GM21529 (cell line): ENCODE measurements around the gene GALNT18.

Experiments
- ATAC-seq: cut with Tn5 transposase; IDR thresholded peaks from one replicate; pipeline ENCODE4 v1.9.1; 2021; ENCODE audit not compliant: unreplicated experiment

The GALNT18 gene

DNA sequence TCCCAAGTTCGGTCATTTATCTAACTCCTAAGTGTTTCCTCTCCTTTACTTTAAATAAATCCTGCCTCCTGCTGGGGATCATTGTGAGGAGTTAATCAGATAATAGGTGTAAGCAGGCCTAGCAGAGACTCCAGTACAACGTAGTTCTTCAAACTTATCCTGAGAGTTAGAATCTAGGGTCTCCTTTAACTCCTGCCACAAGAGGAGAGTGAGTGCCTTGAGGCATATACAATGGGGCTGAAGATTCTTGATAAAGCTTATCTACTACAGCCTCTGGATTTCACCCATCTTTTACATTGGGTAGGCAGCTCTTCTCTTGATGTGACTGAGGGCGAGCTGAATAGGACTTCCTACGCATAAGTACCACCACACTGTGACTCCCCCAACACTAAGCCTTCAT, 3.1 kb upstream of the GALNT18 start:
- no peak for ATAC-seq

DNA sequence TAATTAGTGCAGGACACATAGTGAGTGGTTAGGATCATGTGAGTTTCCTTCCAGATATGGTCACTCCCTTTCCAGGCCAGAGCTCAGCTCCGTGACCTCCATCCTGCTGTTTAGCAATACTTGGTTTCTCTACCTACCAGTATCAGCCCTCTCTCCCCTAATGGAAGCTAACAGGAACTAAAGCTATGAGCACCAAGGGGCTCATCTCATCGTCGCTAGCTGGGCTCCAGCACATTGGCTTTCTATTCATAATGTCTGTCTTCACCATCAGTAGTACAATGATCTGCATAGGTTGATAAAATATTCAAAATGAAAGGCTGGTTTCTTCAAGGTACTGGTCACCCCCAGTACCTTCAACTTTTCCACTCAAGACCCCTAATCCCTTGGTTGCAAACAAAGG, 2.4 kb upstream of the GALNT18 start:
- no peak for ATAC-seq

DNA sequence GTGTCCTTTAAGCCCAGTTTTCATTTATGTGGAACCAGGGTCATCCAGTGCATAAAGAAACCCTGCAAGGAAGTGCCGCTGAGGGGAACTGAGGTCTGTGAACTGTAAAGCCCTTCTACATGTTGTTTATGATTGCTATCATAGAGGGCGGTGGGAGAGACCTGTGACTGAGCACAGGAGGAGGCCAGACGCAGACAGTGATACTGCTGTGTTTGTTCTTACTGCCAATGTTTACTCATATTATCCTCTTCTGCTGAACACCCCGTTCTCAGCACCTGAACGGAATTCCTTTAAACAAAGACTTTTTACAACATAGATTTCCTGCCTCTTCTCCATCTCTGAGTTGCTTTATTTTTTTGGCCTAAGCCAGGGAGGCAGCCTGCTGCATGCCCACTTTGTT, 967 bp upstream of the GALNT18 start:
- no peak for ATAC-seq

DNA sequence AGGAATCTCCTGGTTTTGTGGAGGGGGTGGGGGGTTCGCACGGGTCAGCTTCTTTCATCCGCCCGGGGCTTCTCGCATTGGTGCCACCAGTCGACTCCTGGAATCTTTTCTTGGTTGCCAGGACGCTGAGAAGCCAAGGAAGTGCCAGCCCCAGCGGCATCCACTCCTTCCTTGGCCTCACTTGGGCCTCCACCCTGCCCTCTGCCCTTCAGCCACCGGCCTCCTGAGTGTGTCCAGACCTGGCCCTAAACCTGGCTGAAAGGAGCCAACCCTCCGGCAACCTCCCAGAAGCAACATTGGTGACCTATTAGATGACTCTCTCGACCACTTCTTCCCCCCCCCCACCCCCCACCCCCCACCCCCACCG, 518 bp upstream of the GALNT18 start:
- ATAC-seq: no peak

DNA sequence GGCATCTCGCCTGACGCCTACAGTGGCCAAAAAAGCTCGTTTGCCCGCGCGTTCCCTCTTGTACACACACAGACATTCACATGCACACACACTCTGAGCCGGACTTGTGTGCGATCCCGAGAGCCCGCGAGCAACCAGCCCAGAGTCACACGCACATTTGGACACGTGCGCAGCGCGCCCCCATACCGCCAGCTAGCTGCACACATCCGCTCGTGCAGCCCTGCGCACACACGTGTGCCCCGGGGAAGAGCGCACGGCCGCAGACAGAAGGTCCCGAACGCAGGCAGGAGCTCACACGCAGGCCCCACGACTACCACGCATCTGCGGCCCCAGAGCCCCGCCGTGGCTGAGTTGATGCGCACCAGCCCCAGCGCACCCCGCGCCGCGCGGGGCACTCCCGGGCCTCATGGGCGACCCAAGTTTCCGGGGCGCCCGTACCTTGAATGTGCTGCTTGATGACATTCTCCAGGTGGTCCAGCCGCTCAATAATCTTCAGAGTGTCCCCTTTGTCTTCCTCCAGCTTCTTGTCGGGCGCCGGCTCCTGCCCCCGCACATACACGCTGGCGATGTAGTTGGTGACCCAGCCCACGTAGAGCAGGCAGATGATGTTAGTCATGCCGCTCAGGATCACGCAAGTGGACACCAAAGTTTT, 758 bp downstream of the GALNT18 start:
- ATAC-seq: peak; percentile 26

DNA sequence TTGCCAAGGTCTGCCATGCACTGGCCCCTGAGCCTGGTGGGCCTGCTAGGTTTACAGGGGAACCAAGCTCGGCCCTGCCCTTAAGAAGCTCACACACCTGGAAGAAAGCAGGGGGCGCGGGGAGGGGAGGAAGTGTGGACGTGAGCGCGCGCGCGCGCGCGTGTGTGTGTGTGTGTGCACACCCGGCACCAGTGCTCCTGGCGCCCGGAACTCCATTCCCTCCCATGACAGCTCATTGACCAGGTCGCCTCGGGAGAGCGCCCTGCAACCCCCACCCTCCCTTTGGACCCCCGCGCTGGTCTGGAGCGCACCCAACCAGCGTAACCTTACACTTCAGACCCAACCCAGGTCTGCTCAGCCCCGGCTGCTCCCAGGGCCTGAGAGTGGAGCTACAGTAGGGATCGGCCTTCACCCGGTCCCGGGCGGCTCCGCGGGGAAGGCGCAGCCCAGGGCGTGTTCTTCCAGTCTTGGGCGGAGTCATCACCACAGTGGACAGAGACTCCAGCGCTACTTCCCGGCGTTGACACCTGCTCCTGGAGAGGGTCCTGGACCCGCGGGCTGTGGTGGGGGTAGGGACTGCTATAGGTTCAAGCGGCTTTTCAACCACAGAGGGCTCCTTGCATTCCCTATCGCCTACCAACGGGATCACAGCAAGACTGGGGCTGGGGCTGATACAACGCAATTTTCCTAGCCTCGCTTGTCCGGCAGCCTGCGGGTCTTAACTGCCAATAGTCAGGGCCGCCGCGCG, 1.5 kb downstream of the GALNT18 start:
- no peak for ATAC-seq

DNA sequence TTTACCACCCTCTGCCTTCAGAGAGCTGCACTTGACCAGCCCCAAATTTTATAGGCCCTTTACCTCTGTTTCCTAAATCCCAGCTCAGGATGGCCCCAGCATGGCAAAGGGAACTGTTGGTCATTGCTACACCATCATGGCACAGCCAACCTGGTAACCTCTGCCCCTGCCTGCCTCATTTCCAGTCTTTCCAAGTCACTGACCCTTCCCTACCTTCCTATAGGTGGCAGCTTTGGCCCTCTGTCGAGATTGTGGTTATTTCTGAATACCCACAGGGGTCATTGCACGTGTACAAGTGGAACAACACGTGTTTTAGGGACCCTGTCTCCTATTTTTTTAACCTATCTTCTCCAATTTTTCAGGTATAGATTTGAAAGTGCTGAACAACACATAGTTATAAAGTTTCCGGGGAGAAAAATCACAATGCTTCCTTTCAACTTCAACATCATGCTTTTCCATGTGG, 2.8 kb downstream of the GALNT18 start:
- ATAC-seq: no peak

DNA sequence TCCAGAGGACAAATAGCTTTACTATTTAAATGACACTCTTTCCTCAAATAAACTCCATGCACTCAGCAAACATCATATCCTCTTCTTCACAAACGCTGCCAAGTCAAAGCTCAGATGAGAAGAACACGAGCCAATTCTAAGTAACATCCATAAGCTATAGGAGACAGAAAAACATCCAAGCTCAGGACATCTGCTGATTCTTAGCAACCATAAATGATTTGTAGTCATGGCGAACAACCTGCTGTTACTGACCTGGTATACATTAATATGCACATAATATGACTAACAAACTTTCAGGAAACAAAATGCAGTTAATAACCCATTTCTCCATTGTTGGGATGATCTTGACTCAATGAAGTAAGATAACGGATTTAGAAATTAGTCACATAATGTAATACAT, 6.7 kb downstream of the GALNT18 start:
- ATAC-seq: no peak

DNA sequence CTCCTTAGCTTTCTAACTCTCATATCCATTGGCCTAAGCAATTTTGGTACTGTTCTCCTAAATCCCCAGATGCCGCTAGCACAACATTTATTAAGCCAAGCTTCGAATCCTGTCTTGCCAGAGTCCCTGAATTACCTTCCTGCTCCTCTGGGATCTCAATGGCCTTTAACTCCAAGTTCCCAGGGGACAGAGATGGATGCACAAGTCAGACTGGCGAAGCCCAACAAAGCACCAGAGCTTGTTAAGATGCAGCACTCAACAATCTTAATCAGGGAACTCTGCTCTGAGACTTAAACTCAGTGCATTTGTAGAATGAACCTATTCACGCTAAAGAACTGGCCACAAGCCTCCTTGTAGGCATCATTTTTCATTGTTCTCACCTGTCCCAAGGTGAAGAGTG, 9.4 kb downstream of the GALNT18 start:
- no peak for ATAC-seq

DNA sequence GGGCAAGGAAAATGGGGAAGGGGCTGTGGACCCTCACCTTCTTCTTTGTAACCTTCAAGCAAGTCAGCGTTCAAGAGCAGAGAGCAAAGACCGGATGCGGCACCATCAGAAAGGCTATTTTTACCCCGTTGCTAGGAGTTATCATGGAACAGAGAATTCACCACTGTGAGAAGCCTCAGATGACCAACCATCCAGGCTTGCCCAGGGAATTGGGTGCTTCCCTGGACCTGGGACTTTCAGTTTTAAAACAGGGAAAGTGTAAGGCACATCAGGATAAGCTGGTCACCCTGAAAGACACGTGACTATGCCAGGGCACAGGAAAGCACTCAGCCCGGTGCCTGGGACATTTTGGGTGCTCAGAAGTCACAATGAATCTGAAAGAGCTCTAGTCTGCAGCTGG, 10.4 kb downstream of the GALNT18 start:
- ATAC-seq: no peak

DNA sequence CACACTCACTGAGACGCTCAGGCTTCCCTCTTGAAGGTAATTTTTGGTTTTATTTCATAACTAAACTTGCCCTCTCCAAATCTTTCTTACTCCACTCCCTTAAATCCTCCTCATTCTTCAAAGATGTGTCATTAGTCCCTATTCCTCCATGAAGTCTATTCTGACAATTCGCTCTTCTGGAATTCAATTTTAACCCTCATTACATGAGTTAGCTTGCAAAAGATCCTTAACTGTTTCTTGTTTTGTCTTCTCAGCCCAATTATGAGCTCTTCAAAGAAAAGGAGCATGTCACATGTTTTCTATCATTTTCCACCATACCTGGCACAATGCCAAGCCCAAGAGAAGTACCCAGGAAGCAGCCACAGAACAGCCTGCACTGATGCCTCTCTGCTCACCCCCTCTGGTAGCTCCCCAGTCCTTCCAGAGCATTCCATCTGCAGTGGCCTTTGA, 13.0 kb downstream of the GALNT18 start:
- ATAC-seq: no peak

DNA sequence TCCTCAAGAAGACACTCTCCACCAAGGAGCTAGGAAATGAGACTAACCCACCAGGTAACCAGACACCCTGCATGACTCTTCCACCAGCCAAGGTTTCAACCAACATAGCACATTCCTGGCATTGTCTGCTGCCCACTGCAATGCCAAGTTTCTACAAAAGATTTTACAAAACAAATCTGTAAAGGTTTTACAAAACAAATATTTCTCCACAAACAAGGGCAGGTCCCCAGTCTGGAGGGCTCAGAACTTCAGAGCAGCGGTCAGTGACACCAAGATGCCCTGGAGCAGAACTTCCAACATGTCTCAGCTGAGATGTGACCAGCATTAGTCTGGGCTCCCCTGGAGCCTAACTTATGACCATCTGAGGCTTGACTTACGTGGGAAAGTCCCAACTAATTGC, 14.0 kb downstream of the GALNT18 start:
- ATAC-seq: no peak

DNA sequence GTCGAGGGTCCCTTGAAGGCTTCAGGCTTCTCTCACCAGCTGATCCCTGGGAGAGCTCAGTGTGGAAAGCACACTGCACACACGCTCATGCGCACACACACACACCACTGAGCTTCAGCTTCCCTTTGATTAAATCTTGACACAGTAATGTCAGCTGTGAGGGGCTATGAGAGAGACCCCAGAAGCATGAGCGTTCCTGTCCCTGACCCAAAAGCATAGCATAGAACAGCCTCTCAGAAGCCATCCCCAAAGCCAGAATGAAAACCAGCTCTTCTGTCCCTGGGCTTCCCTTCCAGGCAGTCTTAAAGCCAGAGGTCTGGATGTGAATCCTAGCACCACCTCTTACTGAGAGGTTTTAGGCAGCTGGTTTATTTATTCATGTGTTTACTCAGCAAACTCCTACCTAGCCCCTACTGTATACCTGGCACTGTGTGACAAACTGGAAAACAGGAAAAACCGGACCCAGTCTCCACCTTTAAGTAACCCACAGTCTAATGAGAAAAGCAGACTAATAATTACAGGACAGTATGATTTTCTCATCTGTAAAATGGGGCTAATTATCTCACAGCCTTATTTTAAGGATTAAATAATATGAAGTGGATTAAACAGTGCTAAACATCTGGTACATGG, 15.9 kb downstream of the GALNT18 start:
- no peak for ATAC-seq

DNA sequence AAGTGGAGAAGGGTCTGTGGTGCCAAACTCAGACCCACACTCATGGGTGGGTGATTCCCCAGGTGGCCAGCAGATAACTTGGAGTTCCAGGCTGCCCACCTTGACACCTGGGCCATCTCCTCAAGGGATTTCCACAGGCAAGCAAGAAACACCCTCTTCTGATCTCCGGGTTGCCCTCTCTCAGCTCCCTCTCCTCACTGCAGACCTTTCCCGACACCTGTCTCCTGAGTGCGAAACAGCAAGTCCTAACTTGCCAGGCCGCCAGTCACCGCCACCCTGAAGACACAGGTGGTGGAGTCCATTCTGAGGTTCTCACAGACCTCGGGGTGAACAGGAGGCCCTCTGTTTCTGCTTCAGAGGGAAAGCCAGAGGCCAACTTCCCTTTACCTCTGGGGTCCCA, 16.6 kb downstream of the GALNT18 start:
- ATAC-seq: no peak

DNA sequence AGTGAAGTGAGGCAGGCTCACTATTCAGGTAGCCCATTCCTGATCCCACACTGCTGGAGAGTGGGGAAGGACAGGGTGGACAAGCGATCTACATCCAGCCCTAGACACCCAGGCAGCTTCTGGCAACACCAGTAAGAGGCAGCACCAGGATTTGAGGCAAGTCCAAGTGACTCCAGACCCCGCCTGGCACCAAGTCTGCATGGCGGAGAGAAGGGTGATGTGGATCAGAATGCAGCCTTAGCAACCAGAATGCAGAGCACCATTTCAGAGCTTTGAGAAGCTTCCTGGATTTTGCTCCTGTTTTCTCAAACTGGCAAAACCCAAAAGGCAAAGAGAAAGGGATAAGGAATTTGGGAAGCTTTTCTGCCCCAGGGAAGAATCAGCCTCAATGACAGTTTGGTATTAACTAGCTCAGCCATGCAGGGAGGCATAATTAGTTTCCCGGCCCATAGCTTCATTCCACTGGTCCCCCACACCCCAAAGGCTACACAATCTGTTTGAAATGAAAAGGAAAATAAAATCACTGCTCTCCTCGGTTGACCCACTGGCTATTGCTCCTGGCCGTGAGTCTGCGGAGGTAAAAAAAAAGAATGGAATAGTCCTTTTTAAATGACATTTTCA, 17.3 kb downstream of the GALNT18 start:
- no peak for ATAC-seq

DNA sequence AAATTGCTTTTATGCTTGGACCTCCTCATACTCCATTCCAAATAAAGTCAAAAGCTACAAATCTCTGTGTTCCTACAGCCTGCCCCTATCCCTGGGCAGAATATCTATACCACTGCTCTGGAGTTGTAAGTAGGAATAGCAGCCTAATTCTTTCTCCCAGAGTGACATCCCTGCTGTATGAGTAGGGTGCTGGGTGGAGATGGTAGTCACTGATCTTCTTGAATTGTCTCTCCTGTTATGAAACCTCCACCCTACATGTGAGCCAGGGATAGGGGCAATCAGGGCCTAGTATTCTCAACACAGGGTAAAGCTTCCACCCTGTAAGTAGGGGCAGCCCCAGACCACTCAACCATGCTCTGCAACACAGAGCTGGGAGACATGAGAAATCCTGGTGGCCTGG, 19.8 kb downstream of the GALNT18 start:
- no peak for ATAC-seq

DNA sequence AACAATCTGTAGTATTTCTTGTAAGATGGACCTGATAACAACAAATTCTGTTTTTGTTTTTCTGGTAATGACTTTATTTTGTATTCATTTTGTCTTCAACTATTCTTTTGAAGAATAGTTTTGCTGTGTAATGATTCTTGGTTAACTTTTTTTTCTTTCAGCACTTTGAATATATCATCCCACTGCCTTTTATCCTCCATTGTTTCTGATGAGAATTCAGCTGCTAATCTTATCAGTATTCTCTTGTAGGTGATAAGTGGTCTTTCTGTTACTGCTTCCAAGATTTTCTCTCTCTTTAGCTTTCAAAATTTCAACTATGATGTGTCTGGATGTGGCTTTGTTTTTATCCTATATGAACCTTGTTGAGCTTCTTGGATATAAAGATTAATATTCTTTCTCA, 21.5 kb downstream of the GALNT18 start:
- no peak for ATAC-seq

DNA sequence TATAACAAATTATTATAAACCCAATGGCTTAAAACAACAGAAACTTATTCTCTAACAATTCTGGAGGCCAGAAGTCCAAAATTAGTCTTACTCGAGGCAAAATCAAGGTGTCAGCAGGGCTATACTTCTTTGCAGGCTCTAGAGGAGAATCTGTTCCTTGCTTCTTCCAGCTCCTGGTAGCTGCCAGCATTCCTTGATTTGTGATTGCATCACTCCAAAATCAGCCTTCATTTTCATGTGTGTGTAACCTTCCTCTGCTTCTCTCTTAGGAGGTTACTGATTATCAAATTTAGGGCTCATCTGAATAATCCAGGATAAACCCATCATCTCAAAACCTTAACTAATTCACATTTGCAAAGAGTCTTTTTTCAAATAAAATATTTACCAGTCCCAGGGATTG, 23.6 kb downstream of the GALNT18 start:
- no peak for ATAC-seq

DNA sequence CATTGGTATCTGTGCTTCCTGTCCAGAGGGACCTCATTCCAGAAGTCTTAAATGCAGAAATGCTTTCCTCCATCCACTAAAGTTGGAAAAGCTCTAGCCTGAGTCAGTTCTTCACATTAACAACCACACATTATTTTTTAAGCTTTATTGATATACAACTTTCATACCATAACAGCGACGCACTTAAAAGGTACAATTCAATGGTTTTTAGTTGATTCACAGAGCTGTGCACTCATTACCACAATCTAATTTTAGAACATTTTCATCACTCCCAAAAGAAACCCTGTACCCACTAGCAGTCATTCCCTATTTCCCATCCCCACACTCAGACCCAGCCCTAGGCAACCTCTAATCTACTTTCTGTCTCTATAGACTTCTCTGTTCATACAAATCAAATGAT, 27.6 kb downstream of the GALNT18 start:
- ATAC-seq: no peak

DNA sequence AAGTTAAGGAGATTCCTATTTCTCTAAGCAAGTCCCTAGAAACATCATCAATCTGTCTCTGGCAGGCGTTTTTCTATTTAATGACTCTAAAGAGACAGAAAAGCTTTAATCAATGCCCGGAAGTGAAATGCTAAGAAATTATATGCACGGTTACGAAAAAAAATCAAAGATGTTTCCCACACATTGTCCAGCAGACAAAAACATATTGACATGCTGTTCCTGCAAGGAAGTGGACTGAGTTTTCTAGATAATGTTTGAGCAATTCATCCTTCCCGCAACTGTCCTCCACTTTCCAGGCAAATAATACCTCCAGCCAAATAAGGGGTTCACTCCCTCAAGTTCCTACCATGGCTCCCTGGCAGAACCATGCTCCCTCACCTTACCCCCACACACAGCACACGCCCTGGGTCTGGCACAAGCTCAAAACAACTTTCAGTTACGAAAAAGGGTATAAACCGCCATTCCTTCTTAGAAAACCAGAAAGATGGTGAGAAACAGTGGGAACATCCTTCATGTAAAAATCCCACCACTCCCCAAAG, 29.6 kb downstream of the GALNT18 start:
- ATAC-seq: no peak

DNA sequence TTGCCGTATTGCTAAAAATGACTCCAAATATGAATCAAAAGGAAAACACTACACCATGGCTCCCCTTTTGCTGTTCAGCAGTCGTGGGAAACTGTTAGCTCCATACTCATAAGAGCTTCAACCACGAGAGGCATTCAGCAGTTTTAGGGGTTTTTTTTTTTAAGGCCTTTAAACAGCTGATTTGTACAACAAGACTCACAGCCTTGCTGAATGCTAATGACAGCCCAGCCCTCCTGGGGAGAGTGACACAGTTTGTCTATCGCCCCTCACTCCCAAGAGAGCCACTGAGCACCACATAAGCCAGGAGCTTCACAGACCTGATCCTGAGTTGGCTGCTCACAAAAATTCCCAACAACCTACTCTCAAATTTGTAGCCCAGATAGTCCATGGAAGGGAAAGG, 32.4 kb downstream of the GALNT18 start:
- no peak for ATAC-seq

DNA sequence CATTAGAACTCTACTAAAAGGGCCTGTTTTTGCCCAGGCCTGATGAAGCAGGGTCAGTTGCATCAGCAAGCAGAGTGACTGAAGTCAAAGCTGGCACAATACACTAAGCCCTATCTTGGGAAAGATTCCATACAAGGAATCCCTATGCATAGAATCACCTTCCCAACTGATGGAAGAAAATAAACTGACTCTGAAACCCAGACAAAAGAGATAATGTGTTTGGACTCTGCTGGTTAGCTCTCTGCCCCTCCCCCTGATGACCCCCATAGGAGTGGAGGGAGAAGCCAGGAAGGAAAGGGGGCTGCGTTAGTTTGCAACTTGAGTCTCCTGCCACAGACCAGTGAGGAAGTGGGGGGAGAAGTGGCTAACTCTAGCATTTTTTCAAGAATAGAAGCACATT, 32.9 kb downstream of the GALNT18 start:
- no peak for ATAC-seq
